AG04450 (cell line): ENCODE measurements around the gene SERTAD2. TPM values are rescaled to one million over a fixed set of nuclear protein-coding genes. Genes with fewer than 3 reads are reported as not detected.

Experiments used
- CTCF ChIA-PET: fragments of 300-600, 350-600 bp; formaldehyde crosslinking; extraction: SDS; loops from one replicate; lab custom pipeline; 2022; ENCODE audit warnings: antibody characterized with exemption, inconsistent platforms; lab: Charles Lee
- POLR2A ChIA-PET: fragments of 350-600 bp; formaldehyde crosslinking; extraction: SDS; loops from one replicate; lab custom pipeline; 2021; ENCODE audit warnings: antibody characterized with exemption, inconsistent platforms; lab: Yijun Ruan, JAX
- DNase-seq: peaks from one replicate; pipeline ENCODE4 v3.0.0-alpha.2; 2011; ENCODE audit warnings: low read depth, low spot score
- H3K27ac ChIP-seq: one replicate; pipeline ENCODE4 v1.5.1; 2012; ENCODE audit warnings: low read depth, low read length, control low read depth
- H3K27me3 ChIP-seq: one replicate; pipeline ENCODE4 v1.6.0; 2012; ENCODE audit warnings: low read length; ENCODE audit not compliant: control insufficient read depth, insufficient read depth
- H3K4me3 ChIP-seq: 2 replicates; pipeline ENCODE4 v1.5.1; 2011; ENCODE audit warnings: mild to moderate bottlenecking, low read depth, low read length, control low read depth
- H3K9me3 ChIP-seq: 2 replicates; pipeline ENCODE4 v1.5.1; 2012; ENCODE audit warnings: low read length; ENCODE audit not compliant: control insufficient read depth, insufficient read depth
- CTCF ChIP-seq: IDR thresholded peaks from 2 replicates; pipeline ENCODE4 v1.5.1; 2011; ENCODE audit warnings: low read depth, low read length, control low read depth, inconsistent platforms
- polyA plus RNA-seq: library from polyadenylated mRNA; depleted of rRNA; stranded (reverse); fragments of >200 nt; gene quantifications from 2 replicates; pipeline ENCODE4 v1.2.3, GENCODE V29; 2011

The SERTAD2 gene
- polyA plus RNA-seq, 1 experiment: 10.1 TPM

GRCh38 chr2:64677530-64677929, 23.8 kb upstream of the SERTAD2 start:
- H3K27ac ChIP-seq: no peak overlapping the region
- CTCF ChIA-PET: no interaction called here
- H3K4me3 ChIP-seq: no peak overlapping the region
- H3K27me3 ChIP-seq: no peaks in the 10 kb centered on the region
- POLR2A ChIA-PET: no interaction called here
- no peak for TF ChIP-seq CTCF
- DNase-seq: no peak
- no peaks in the 10 kb centered on the region for H3K9me3 ChIP-seq

GRCh38 chr2:64675860-64676259, 22.1 kb upstream of the SERTAD2 start:
- ChIA-PET CTCF (interaction anchor here (0.9 to 1.9 kb wide), 3 partner anchors 22 to 30 kb away, joined by 3 to 8 read pairs (median 3); partner anchors contain the start of gene SERTAD2), POLR2A (interaction anchor here (0.9 kb wide), 1 partner anchor 22 kb away, joined by 3 read pairs; the partner anchor contains the start of gene SERTAD2)
- H3K27ac ChIP-seq: no peak overlapping the region
- no peak overlapping the region for H3K4me3 ChIP-seq
- no peak for DNase-seq
- H3K9me3 ChIP-seq: no peaks in the 10 kb centered on the region
- no peak for TF ChIP-seq CTCF
- no peaks in the 10 kb centered on the region for H3K27me3 ChIP-seq

GRCh38 chr2:64672708-64673107, 19.0 kb upstream of the SERTAD2 start:
- TF ChIP-seq CTCF: no peak
- Histone ChIP-seq H3K27ac (no peak overlapping the region), H3K27me3 (no peaks in the 10 kb centered on the region), H3K4me3 (no peak overlapping the region), H3K9me3 (no peaks in the 10 kb centered on the region)
- CTCF ChIA-PET: interaction anchor here (0.7 kb wide), 1 partner anchor 42 kb away, joined by 4 read pairs; no protein-coding TSS in a partner anchor
- no peak for DNase-seq
- POLR2A ChIA-PET: no interaction called here

GRCh38 chr2:64670047-64670446, 16.3 kb upstream of the SERTAD2 start:
- POLR2A ChIA-PET: no interaction called here
- Histone ChIP-seq H3K9me3 (no peaks in the 10 kb centered on the region), H3K27me3 (no peaks in the 10 kb centered on the region), H3K4me3 (no peak overlapping the region), H3K27ac (no peak overlapping the region)
- TF ChIP-seq CTCF: no peak
- DNase-seq: no peak
- CTCF ChIA-PET: interaction anchor here (1.1 kb wide), 1 partner anchor 24 kb away, joined by 3 read pairs; no protein-coding TSS in a partner anchor

GRCh38 chr2:64669288-64669687, 15.6 kb upstream of the SERTAD2 start:
- Histone ChIP-seq H3K4me3 (no peak overlapping the region), H3K27ac (no peak overlapping the region), H3K27me3 (no peaks in the 10 kb centered on the region), H3K9me3 (no peaks in the 10 kb centered on the region)
- no peak for DNase-seq
- ChIA-PET CTCF (no interaction called here), POLR2A (no interaction called here)
- TF ChIP-seq CTCF: no peak
